Right forelimb (tissue), 1 donor: ENCODE measurements around the gene C1orf159.

Experiments
- DNase-seq: peaks from one replicate; pipeline ENCODE4 v3.0.0-alpha.2; 2018

Gene C1orf159

DNA sequence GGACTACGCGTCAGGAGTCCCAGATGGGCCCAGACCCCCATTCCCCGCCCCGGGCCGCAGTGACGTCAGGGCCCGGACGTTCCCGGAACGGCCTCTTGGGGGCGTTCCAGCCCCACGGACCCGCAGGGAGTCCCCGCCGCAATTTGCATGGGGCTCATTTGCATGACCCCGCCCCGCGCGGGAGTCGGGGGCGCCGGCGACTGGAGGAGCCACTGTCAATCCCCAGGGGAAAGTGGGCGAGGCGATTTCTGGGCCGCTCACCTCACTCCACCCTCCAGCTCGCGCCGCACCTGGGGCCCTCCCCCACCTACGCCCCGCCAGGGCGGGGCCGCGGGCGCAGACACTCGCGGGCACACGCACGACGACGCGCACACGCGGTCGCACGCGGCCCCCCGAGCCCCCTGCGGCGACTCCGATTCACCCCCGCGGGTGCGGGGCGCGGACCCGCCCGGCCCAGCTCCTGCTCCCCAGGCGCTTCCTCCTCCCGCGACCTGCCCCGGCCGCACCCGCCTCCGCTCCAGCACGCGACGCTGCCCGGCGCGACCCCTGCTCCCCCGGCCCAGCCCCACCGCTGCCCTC, 82.8 kb downstream of the C1orf159 start:
- DNase-seq: peak; percentile 85

DNA sequence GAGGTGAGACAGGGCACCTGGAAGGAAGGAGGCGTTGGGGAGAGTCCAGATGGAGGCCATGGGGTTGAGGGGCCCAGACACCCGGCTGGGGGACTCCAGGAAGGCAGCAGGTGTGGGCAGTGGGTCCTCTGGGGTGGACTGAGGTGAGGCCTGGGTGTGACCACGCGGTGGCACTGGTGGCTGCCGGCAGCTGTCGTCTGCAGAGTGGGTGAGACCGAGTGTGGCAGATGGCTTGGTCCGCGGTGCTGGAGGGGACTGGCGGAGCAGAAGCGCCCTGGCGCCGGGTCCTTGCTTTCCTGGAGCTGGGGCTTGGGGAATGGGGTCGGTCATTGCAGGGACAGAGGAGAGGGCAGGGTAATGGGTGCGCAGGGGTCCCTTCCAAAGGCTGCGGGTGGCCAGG, 83.5 kb downstream of the C1orf159 start:
- no peak for DNase-seq
